Stimulated activated CD8-positive, alpha-beta memory T cell treated with anti-CD3 and anti-CD28 coated beads, Interleukin-2, amount 100 ng/mL, for 48 hours (primary cell): ENCODE data around the gene CXCL12.

ENCODE experiments used
- DNase-seq, 2 donors: peaks; one replicate each; pipeline ENCODE4 v3.0.0-alpha.2; 2020; ENCODE audit warnings: low read depth in 2 of 2

Gene CXCL12

GRCh38 chr10:44335330-44336021, 49.4 kb downstream of the CXCL12 start:
- DNase-seq = no peak

- no peak for DNase-seq
Measured at GRCh38 chr10:44334621-44335184, 50.2 kb downstream of the CXCL12 start.

- no peak for DNase-seq
Measured at GRCh38 chr10:44334091-44334490, 50.8 kb downstream of the CXCL12 start.

GRCh38 chr10:44333511-44333910, 51.4 kb downstream of the CXCL12 start:
- DNase-seq = no peak

GRCh38 chr10:44332465-44332864, 52.4 kb downstream of the CXCL12 start:
- no peak for DNase-seq

GRCh38 chr10:44330431-44330830, 54.5 kb downstream of the CXCL12 start:
- DNase-seq = no peak

- no peak for DNase-seq
Measured at GRCh38 chr10:44327461-44327860, 57.4 kb downstream of the CXCL12 start.
